Activated gamma-delta T cell (primary cell): ENCODE data around the gene MORN5.

Experiments used
- DNase-seq: peaks from one replicate; lab custom pipeline; 2025; lab: John Stamatoyannopoulos, UW

The MORN5 gene

DNA sequence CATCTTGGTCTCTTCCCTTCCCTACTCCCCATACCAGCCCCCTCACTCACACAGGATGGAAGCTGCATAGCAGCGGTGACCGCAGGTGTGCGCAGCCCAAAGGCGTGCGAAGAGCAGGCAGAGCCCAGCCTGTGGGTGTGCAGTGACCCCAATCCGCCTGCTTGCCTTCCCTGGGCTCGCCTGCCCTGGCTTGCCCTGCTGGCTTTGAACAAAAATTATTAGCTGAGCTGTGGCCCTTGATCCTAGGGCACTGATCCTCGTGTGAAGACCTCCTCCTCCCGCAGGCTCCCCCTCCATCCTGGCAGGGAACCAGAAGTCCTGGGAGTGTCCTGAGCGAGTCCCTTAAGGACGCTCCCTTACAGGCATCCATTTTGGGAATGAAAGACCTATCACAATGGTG is 31.9 kb downstream of the MORN5 start:
- no peak for DNase-seq

DNA sequence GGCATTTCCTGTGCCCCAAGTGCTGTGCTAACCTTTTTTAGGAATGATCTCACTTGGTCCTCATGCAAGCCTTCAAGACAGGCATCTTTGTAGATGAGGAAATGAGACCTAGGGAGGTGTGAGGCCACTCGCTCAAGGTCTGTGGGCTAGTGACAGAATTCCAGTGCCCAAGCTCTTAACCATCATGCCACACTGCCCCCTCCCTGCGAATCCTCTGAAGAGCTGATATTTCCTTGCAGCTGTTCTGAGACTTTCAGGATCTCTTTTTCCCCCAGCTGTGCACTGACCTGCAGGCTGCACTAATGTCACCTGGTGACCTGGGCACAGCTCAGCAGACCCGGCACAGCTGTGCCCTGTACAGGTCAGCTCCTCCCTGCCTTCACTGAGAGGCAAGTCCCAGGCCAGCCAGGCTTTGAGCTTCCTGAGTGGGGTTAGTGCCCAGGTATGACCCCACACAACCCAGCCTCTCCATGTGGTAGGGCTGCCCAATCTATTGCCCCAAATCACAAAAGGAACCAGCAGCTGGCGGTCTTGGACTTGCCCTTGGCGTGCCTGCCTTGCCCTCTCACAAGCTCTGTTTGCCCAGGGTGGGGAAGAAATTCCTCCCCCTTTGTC is 32.7 kb downstream of the MORN5 start:
- DNase-seq = no peak

- no peak for DNase-seq
These were observed 33.3 kb downstream of the MORN5 start for GRCh38 chr9:122192914-122193525.

DNA sequence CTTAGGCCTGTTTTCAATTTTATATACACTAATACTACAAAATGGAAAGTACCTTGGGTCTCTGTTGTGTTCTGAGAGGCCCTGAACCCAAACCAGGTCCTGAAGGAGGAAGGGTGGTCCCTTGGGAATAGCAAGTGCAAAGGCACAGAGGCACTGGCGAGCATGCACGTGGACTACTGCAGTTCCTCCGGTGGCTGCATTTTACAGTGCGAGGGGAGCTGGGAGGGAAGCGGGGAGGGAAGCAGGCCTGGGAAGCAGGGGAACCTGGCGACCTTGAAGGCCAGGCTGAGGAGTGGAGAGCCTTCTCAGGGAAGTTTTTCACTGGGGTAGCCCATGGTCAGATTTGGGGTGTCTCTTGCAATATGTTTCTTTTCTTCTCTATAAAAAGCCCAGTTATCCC is 33.9 kb downstream of the MORN5 start:
- DNase-seq = no peak

DNA sequence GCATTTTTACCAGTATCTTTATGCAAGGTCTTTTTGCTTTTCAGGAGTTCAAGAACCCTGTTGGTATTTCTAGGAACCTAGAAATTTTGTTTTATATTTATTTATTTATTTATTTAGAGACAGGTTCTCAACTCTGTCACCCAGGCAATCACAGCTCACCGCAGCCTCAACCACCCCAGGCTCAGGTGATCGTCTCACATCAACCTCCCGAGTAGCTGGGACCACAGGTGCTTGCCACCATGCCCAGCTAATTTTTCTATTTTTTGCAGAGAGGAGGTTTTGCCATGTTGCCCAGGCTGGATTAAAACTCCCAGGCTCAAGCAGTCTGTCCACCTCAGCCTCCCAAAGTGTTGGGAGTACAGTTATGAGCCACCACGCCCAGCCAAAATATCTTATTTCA is 36.2 kb downstream of the MORN5 start:
- DNase-seq = no peak

DNA sequence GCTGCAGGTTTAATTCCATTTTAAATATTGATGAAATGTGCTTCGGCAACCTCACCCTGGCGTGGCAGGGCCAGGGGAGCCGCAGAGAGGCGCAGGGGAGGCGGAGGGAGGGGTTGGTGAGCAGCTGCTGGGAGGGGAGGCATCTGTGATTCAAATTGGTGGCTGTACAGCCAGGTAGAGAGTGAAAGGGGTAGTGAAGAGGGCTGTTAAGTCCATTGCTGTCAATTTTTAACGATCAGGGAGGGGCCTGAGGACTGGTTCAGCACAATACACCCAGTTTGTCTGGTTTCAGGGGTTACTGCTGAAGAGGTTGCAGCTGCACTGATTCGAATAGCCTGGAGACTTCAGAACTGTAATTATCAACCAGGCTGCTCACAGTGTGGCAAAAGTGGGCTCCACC is 37.7 kb downstream of the MORN5 start:
- DNase-seq = no peak

DNA sequence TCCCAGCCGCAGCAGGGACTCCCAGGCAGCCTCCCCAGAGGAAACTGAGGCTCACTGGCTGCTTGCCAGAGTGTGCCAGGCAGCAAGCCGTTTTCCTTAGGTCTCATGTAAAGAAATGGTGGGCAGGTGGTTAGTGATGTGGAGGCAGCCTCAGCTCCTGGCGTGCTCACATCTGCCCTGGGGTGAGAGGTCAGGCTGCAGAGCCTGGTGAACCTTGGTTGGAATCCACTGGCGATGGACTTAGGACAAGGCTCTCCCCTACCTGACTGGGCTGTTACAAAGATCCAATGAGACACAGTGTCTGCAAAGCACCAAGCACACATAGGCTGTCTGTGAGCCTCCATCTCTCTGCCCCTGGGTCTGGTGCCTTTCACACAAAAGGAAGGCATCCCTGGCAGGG is 38.2 kb downstream of the MORN5 start:
- DNase-seq = no peak

DNA sequence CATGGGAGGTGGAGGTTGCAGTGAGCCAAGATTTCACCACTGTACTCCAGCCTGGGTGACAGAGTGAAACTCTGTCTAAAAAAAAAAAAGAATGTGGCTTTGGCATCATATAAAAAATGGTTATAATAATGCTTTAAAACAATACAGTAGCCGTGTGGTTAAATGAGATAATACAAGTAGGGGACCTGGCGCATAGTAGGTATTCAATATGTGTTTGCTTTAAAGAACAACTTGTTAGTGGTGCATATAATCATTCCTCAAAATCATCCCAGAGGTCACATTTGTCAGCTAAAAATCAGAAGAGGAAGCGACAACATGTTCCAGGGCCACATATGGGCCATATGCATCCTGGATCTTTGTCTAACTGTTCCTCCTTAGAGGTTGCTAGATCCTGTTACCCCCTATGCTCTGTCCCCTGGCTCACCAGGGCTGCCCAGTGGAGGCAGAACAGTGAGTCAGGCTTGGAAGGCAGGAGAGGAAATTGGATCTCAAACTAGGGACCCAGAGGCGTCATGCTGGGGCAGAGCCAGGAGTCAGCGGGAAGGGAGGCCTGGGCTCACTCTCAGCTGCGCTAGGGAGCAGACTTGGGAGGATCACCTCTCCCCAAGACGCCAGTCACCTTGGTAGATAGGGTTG is 41.4 kb downstream of the MORN5 start:
- DNase-seq = no peak

DNA sequence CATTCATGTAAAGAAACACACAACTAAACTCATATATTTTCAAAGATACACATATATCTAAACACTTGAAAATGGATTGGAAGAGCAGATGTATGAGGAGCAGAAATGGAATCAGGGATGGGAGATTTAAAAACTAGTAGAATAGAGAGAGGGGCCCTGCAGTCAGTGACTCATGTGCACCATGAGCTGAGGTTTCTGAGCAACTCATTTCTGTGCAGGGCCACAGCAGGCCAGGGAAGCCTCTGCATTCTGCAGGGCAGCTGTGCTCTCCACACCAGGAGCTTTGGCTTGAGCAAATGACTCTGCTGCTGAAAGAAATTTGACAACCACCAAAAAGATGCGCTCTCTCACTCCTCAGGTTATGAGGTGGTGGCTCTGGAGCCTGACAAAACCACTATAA is 41.9 kb downstream of the MORN5 start:
- no peak for DNase-seq

GRCh38 chr9:122202111-122202510 is 42.4 kb downstream of the MORN5 start:
- DNase-seq = no peak

DNA sequence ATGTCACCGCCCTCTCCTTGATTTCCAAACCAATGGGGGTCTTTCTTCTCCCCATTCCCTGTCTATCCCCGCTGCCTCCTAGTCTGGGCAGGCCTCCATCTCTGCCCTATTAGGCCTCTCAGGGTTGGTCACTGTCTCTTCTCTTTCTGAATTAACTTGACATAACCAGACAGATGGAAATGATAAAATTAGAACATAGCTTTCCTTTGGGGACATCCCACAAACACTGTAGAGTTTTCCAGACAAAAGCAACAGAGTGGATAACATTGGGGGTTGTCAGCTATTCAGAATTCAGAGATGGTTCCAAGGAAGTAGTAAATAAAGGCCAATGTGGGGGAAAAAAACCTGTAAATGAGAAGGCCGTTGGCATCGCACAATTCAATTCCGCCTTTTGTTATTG is 44.3 kb downstream of the MORN5 start:
- no peak for DNase-seq

DNA sequence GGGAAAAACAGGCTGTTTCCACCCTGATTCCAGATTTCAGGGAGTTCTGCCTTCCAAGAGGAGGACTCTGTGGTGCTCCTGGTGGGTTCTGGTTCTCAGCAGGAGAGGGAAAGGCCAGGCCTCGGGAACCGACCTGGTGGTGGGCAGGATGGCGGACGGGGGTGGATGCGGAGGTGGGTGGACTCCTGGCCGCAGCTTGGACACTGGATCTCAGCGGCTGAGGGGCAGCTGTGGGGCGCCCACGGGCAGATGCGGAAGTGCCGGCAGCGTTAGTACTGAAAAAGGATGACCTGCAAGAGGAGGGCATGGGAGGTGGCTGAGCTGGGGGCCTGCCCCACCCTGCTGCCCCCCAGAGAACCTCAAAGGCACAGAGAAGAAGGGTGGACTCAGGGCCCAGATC is 44.8 kb downstream of the MORN5 start:
- DNase-seq = no peak

- no peak for DNase-seq
These were observed 45.5 kb downstream of the MORN5 start for GRCh38 chr9:122205176-122205575.

DNA sequence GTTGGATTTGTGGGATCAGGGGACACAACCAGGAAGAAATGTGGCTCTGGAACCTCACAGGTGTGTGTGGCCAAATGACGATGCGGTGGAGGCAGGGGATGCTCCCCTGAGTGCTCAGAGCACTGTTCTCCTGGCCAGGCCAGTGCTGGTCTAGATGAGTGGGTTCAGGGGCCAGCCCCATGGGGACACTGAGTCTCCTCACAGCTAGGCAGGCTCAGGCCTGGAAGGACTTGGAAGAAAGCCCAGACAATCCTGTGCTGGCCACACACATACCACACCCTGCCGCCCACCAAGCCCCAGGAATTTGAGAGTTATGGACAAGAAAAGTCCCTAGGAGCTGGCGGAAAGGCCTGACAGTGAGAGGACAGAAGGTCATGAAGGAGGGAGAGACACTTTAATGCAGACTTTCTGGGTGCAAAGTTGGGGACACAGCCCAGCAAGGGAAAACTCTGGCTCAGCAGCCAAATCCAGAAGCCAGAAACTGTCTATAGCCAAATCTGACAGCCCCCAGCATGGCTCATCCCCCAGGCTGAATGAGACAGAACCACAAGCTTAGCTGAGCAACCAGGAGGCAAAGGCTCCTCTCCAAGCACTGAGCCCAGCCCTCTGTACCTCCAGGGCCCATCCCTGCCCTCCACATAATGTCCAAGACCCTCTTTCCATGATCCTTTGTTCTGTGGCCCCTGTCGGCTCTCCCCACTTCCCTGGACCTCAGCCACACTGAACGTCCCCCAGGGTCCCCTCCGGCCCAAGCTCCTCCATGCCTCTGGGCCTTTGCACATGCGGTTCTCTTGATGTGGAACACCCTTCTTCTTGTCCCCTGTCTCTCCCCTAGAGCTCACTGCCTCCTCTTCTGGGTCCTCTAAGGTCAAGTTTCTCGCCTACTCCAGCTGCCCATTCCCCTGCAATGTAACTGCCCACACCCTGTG is 46.7 kb downstream of the MORN5 start:
- DNase-seq = no peak

DNA sequence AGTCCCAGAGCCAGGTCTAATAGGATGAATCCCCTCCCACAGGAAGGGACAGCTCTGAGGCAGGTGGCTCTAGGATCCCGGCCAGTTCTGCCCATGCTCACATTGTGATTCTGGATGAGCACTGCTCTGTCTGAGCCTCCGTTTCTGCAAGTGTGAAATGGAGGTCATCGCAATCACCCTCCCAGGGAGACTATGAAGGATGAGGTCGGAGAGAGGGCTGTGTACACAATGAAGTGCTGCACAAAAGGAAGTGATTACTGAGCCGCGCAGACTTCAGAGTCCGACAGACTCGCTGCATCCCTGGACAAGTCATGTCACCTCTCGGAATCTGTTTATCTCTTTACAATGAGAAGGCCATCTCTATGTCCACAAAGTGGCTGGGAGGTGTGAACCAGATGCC is 47.4 kb downstream of the MORN5 start:
- no peak for DNase-seq

DNA sequence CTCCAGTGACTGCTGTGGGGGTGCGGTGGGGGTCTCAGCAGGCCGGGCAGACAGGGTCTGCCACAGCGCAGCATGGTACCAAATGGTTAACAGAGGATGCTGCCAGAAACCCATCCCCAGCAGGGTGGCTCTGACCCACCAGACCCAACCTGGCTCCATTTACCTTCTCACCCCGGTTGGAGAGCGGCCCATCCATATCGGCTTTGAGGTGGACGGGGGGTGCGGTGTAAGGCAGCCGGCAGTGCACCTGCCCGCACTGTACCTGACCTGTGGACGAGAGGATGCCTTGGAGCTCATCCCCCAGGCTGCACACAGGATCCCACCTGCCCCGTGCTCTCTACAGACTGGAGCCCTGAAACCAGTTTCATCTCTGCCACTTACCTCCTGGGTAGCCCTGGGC is 49.7 kb downstream of the MORN5 start:
- no peak for DNase-seq

GRCh38 chr9:122212473-122213004 is 52.8 kb downstream of the MORN5 start:
- DNase-seq = no peak

DNA sequence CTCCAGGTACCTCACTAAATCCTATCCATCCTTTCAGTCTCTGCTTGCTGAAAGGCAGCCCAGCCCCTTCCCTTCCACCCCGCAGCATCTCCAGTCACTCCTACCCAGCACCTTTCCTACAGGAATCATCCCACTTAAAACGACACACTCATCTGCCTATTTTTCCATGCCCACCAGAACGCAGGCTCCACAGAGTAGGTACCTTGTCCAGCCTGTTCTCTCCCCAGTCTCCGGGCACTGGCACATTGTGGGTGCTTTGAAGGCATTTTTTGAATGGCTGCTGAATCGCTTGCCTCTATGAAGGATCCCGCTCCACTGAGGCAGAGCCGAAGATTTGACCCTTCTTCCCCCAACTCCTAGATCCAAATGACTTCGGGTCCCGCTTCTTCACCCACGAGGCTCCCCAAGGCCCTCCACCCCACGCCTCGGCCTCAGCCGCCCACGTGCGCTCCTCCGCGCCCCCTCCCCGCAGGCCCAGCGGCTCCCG is 53.4 kb downstream of the MORN5 start:
- DNase-seq = no peak

GRCh38 chr9:122213589-122214413 is 54.1 kb downstream of the MORN5 start:
- no peak for DNase-seq

GRCh38 chr9:122214507-122214906 is 54.8 kb downstream of the MORN5 start:
- DNase-seq = no peak

- no peak for DNase-seq
These were observed 56.0 kb downstream of the MORN5 start for GRCh38 chr9:122215663-122216062.
